AG04449 (cell line): ENCODE measurements around the gene NTNG2.

Experiments used
- CTCF ChIA-PET: fragments of 350-600 bp; formaldehyde crosslinking; extraction: SDS; loops from one replicate; lab custom pipeline; 2021; ENCODE audit warnings: antibody characterized with exemption; lab: Yijun Ruan, JAX
- POLR2A ChIA-PET: fragments of 400-600, 350-600 bp; formaldehyde crosslinking; extraction: SDS; loops from one replicate; lab custom pipeline; 2020; ENCODE audit warnings: antibody characterized with exemption, inconsistent platforms; lab: Yijun Ruan, JAX
- DNase-seq: peaks from one replicate; pipeline ENCODE4 v3.0.0-alpha.2; 2010; ENCODE audit warnings: low read depth, low spot score
- H3K4me3 ChIP-seq: 2 replicates; pipeline ENCODE4 v1.5.1; 2011; ENCODE audit warnings: low read depth, mild to moderate bottlenecking, control low read depth, low read length
- TF ChIP-seq, protein P1 (sequence below): IDR thresholded peaks from one replicate; pipeline ENCODE4 v1.5.1; 2011; ENCODE audit warnings: mild to moderate bottlenecking, moderate library complexity, low read length, control low read depth, inconsistent platforms; ENCODE audit not compliant: insufficient read depth; ENCODE audit errors: missing control alignments

The NTNG2 gene

DNA sequence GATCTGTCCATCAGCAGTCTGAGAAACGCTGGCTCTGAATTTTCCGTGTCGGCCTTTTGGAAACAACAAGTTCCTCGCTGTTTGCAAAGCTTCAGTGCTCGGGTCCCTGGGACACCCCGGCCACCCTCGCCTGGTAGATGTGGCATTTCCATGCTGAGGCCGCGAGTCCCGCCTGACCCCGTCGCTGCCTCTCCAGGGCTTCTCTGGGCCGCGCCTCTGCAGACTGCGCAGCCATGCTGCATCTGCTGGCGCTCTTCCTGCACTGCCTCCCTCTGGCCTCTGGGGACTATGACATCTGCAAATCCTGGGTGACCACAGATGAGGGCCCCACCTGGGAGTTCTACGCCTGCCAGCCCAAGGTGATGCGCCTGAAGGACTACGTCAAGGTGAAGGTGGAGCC is 4.7 kb downstream of the NTNG2 start:
- H3K4me3 ChIP-seq, result no peak overlapping the region
- POLR2A ChIA-PET, result no interaction called here
- DNase-seq, result no peak
- TF ChIP-seq, protein P1, sequence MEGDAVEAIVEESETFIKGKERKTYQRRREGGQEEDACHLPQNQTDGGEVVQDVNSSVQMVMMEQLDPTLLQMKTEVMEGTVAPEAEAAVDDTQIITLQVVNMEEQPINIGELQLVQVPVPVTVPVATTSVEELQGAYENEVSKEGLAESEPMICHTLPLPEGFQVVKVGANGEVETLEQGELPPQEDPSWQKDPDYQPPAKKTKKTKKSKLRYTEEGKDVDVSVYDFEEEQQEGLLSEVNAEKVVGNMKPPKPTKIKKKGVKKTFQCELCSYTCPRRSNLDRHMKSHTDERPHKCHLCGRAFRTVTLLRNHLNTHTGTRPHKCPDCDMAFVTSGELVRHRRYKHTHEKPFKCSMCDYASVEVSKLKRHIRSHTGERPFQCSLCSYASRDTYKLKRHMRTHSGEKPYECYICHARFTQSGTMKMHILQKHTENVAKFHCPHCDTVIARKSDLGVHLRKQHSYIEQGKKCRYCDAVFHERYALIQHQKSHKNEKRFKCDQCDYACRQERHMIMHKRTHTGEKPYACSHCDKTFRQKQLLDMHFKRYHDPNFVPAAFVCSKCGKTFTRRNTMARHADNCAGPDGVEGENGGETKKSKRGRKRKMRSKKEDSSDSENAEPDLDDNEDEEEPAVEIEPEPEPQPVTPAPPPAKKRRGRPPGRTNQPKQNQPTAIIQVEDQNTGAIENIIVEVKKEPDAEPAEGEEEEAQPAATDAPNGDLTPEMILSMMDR, result peak; percentile 4
- CTCF ChIA-PET, result interaction anchor here (1.4 to 9.2 kb wide), 4 partner anchors 17 to 71 kb away, joined by 3 to 131 read pairs (median 65); no protein-coding TSS in a partner anchor

DNA sequence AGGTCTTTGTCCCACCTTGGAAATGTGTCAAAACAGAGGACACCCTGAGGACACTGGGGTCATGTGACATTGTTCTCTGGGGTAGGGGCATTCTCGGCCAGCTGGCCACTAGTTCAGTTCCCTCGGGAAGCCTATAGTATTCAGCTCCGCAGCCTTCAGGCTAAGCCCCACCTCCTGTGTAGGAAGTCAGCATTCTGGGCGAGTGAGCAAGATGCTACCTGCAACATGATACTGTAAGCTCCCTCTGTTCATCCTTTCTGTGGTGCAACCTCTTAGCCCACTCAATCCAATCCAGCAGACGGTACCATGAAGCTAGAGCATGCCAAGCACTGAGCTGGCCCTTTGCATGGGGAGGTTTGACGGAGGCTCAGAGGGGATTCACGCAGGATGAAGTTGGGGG is 5.3 kb downstream of the NTNG2 start:
- ChIA-PET POLR2A (no interaction called here), CTCF (interaction anchor here (0.9 to 9.2 kb wide), 5 partner anchors 12 to 75 kb away, joined by 3 to 131 read pairs (median 3); no protein-coding TSS in a partner anchor)
- DNase-seq, result no peak
- no peak overlapping the region for H3K4me3 ChIP-seq
- TF ChIP-seq, protein P1, result no peak

DNA sequence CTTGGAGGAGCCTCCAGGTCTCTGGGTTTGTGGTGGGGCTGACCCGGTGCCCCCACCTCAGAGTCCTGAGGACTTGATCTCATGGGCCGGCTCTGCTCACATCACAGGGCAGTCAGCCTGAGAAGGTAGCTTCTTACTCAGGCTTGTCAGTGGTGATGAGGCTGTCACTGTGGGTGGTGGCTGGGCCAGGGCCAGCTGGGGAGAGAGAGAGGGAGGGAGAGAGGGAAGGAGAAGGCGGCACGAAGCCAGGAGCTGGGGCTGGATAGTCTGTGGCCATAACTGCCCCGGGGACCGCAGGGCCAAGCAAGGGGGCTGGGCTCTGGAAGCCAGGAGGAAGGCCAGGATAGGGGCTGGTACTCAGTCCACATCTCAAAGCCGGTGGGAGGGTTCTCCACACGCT is 6.5 kb downstream of the NTNG2 start:
- ChIA-PET POLR2A (no interaction called here), CTCF (interaction anchor here (0.9 to 9.2 kb wide), 10 partner anchors 10 to 412 kb away, joined by 3 to 131 read pairs (median 4); no protein-coding TSS in a partner anchor)
- no peak overlapping the region for H3K4me3 ChIP-seq
- TF ChIP-seq, protein P1, result no peak
- no peak for DNase-seq

DNA sequence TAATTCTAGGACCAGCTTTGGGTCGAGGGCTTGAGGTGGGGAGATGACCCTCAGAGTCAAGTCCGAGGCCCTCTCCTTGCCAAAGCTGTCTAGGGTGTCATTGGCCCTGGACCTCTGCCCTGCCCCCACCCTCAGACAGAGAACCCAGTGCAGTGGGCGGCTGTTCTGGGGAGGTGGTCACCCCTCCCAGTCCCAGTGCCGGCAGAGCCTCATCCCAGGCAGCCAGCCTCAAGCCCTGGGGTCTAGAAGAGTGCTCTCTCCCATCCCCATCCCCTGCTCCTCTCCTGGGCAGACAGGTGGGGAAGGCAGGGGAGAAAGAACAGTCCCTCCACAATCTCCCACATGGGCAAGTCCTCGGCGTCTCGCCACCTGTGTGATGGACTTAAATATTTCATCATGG is 7.0 kb downstream of the NTNG2 start:
- no peak for DNase-seq
- TF ChIP-seq, protein P1, result no peak
- CTCF ChIA-PET, result interaction anchor here (0.9 to 9.2 kb wide), 13 partner anchors 11 to 412 kb away, joined by 3 to 131 read pairs (median 5); no protein-coding TSS in a partner anchor
- POLR2A ChIA-PET, result no interaction called here
- H3K4me3 ChIP-seq, result no peak overlapping the region

DNA sequence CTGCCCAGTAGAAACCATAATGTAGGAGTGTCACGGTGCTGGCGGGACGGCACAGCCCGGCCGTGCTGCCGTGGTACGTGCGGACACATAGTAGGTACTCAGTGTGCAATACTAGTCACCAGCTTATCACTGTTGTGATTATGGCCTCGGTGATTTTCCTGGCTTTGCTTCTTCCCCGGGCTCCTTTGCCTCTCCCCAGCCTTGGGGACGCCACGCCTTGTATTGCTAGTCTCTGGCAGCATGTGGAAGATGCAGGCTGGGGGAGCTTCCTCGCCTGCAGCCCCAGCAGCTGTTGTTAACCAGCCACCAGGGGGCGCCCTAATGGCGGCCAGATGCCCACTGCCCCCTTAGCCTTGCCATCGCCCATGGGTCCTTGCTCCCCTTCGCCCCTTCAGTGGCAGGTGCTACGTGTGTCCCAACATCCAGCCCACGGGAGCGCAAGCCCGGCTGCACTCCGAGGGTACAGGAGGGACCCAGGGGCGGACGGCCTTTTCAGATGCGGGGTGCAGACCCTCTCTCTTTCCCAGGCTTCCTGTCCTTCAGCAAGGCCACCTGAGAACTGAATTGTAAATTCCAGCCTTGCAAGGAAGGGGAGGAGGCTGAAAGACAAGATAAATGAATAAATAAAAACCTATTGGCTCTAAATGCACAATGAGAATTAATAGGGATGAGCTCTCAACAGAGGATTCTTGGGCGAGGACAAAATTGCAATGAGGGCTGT is 8.0 kb downstream of the NTNG2 start:
- ChIA-PET POLR2A (no interaction called here), CTCF (interaction anchor here (0.6 to 9.2 kb wide), 40 partner anchors 9 to 413 kb away, joined by 3 to 131 read pairs (median 4); no protein-coding TSS in a partner anchor)
- TF ChIP-seq, protein P1, result peak; percentile 83
- DNase-seq, result no peak
- H3K4me3 ChIP-seq, result no peak overlapping the region

DNA sequence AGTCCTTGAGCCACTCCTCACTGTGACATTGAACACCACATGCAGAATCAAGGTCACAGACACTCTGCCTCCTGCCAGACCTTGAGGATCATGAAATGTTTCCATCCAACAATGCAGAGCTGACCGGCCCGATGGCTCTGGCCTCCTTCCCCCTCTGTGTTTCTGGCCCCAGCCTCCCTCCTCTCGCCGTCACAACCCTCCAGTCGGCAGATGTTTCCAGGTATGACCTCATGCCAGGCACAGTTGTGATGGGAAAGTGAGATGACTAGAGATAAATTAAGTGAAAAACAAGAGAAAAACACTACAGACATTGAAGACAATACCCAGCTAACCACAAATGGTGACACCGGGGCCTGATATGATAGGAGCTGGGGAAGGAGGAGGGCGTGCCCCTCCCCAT is 9.8 kb downstream of the NTNG2 start:
- no peak for DNase-seq
- POLR2A ChIA-PET, result no interaction called here
- CTCF ChIA-PET, result interaction anchor here (1.3 to 9.2 kb wide), 8 partner anchors 12 to 289 kb away, joined by 3 to 131 read pairs (median 9); no protein-coding TSS in a partner anchor

More for the DNA sequence above, 9.8 kb downstream of the NTNG2 start:
- TF ChIP-seq, protein P1, result no peak
- no peak overlapping the region for H3K4me3 ChIP-seq
